ENCODE results near the gene GCC1. TPM values are rescaled to one million over a fixed set of nuclear protein-coding genes. Genes with fewer than 3 reads are reported as not detected.

The GCC1 gene
- total and polyA plus RNA-seq, 4 donors = 5.5 to 13.6 (median 10.2) TPM

GRCh38 chr7:127586346-127586745 is 950 bp upstream of the GCC1 start:
- no peaks in the 10 kb centered on the region for H3K27me3 ChIP-seq (ENCODE audit: control insufficient read depth in 1 of 2, insufficient read depth in 2 of 2, low read length in 1 of 2)
- H3K27ac ChIP-seq (ENCODE audit: low read depth in 1 of 2, low read length in 2 of 2) = no peak overlapping the region
- no peak for ATAC-seq (ENCODE audit: low FRiP score)
- no peak overlapping the region for H3K4me3 ChIP-seq (ENCODE audit: low read length in 2 of 2)
- no peak for DNase-seq
- 95 to 96% methylated on average over 2 of the region's 2 CpGs for WGBS, 2 donors
- intact Hi-C loops (cut with DNase I) = loop anchor here (5.0 to 10.0 kb wide), 3 partner anchors 46 to 192 kb away; partner anchors contain the start of genes ZNF800 (in 2 of the 2) and SND1 (in 1 of the 2)
- no peaks in the 10 kb centered on the region for H3K9me3 ChIP-seq (ENCODE audit: control insufficient read depth, low read length)
- peaks cover 0 to 8% of the 10 kb centered on the region in 2 donors for H3K36me3 ChIP-seq (ENCODE audit: control insufficient read depth in 1 of 2, insufficient read depth in 2 of 2, low read length in 1 of 2)
- H3K4me1 ChIP-seq (ENCODE audit: control insufficient read depth in 1 of 2, insufficient read depth in 2 of 2, low read length in 2 of 2) = peaks cover 1 to 4% of the 10 kb centered on the region in 2 donors

GRCh38 chr7:127584648-127585043 is 750 bp downstream of the GCC1 start:
- peak overlapping the region in 1 of 2 donors; percentile 83 for H3K27ac ChIP-seq (ENCODE audit: low read depth in 1 of 2, low read length in 2 of 2)

GRCh38 chr7:127582361-127582760 is 3.0 kb downstream of the GCC1 start:
- WGBS, 2 donors = 52 to 53% methylated on average over 14 of the region's 14 CpGs
- Histone ChIP-seq H3K27me3 (ENCODE audit: control insufficient read depth in 1 of 2, insufficient read depth in 2 of 2, low read length in 1 of 2) (no peaks in the 10 kb centered on the region), H3K9me3 (ENCODE audit: control insufficient read depth, low read length) (no peaks in the 10 kb centered on the region), H3K4me3 (ENCODE audit: low read length in 2 of 2) (no peak overlapping the region), H3K27ac (ENCODE audit: low read depth in 1 of 2, low read length in 2 of 2) (no peak overlapping the region), H3K4me1 (ENCODE audit: control insufficient read depth in 1 of 2, insufficient read depth in 2 of 2, low read length in 2 of 2) (peaks cover 4% of the 10 kb centered on the region in 2 donors), H3K36me3 (ENCODE audit: control insufficient read depth in 1 of 2, insufficient read depth in 2 of 2, low read length in 1 of 2) (peaks cover 0 to 5% of the 10 kb centered on the region in 2 donors)
- intact Hi-C loops (cut with DNase I) = loop anchor here (10.0 kb wide), 1 partner anchor 188 kb away; the partner anchor contains the start of gene ZNF800 (in 2 of the 2)
- no peak for ATAC-seq (ENCODE audit: low FRiP score)
- no peak for DNase-seq

More at GRCh38 chr7:127584648-127585043, 750 bp downstream of the GCC1 start:
- H3K27me3 ChIP-seq (ENCODE audit: control insufficient read depth in 1 of 2, insufficient read depth in 2 of 2, low read length in 1 of 2) = no peaks in the 10 kb centered on the region
- DNase-seq (no peak), ATAC-seq (ENCODE audit: low FRiP score) (no peak)
- intact Hi-C loops (cut with DNase I) = loop anchor here (5.0 to 10.0 kb wide), 3 partner anchors 48 to 190 kb away; partner anchors contain the start of genes ZNF800 (in 2 of the 2) and SND1 (in 1 of the 2)
- 25 to 30% methylated on average over 12 of the region's 12 CpGs for WGBS, 2 donors
- no peaks in the 10 kb centered on the region for H3K9me3 ChIP-seq (ENCODE audit: control insufficient read depth, low read length)
- peak overlapping the region; percentile 51 to 66 for H3K4me3 ChIP-seq (ENCODE audit: low read length in 2 of 2)
- peaks cover 0 to 5% of the 10 kb centered on the region in 2 donors for H3K36me3 ChIP-seq (ENCODE audit: control insufficient read depth in 1 of 2, insufficient read depth in 2 of 2, low read length in 1 of 2)
- H3K4me1 ChIP-seq (ENCODE audit: control insufficient read depth in 1 of 2, insufficient read depth in 2 of 2, low read length in 2 of 2) = peaks cover 1 to 4% of the 10 kb centered on the region in 2 donors

- WGBS, 2 donors = 93 to 98% methylated on average over 1 of the region's 1 CpG
- Histone ChIP-seq H3K27ac (ENCODE audit: low read depth in 1 of 2, low read length in 2 of 2) (no peak overlapping the region), H3K27me3 (ENCODE audit: control insufficient read depth in 1 of 2, insufficient read depth in 2 of 2, low read length in 1 of 2) (no peaks in the 10 kb centered on the region), H3K4me1 (ENCODE audit: control insufficient read depth in 1 of 2, insufficient read depth in 2 of 2, low read length in 2 of 2) (peaks cover 4% of the 10 kb centered on the region in 2 donors), H3K9me3 (ENCODE audit: control insufficient read depth, low read length) (no peaks in the 10 kb centered on the region), H3K36me3 (ENCODE audit: control insufficient read depth in 1 of 2, insufficient read depth in 2 of 2, low read length in 1 of 2) (peaks cover 0 to 5% of the 10 kb centered on the region in 2 donors), H3K4me3 (ENCODE audit: low read length in 2 of 2) (no peak overlapping the region)
- no peak for ATAC-seq (ENCODE audit: low FRiP score)
- intact Hi-C loops (cut with DNase I) = loop anchor here (10.0 kb wide), 1 partner anchor 187 kb away; the partner anchor contains the start of gene ZNF800 (in 2 of the 2)
- DNase-seq = no peak
Observed at GRCh38 chr7:127581716-127582115, 3.7 kb downstream of the GCC1 start.

- no peak for DNase-seq
- intact Hi-C loops (cut with DNase I) = loop anchor here (10.0 kb wide), 1 partner anchor 186 kb away; the partner anchor contains the start of gene ZNF800 (in 2 of the 2)
- Histone ChIP-seq H3K27me3 (ENCODE audit: control insufficient read depth in 1 of 2, insufficient read depth in 2 of 2, low read length in 1 of 2) (no peaks in the 10 kb centered on the region), H3K36me3 (ENCODE audit: control insufficient read depth in 1 of 2, insufficient read depth in 2 of 2, low read length in 1 of 2) (peaks cover 0 to 5% of the 10 kb centered on the region in 2 donors), H3K27ac (ENCODE audit: low read depth in 1 of 2, low read length in 2 of 2) (no peak overlapping the region), H3K4me1 (ENCODE audit: control insufficient read depth in 1 of 2, insufficient read depth in 2 of 2, low read length in 2 of 2) (peaks cover 4% of the 10 kb centered on the region in 2 donors), H3K4me3 (ENCODE audit: low read length in 2 of 2) (no peak overlapping the region), H3K9me3 (ENCODE audit: control insufficient read depth, low read length) (no peaks in the 10 kb centered on the region)
- ATAC-seq (ENCODE audit: low FRiP score) = no peak
Observed at GRCh38 chr7:127580612-127581011, 4.8 kb downstream of the GCC1 start.

- no peak overlapping the region for H3K4me3 ChIP-seq (ENCODE audit: low read length in 2 of 2)
- intact Hi-C loops (cut with DNase I) = no loop called here
- H3K4me1 ChIP-seq (ENCODE audit: control insufficient read depth in 1 of 2, insufficient read depth in 2 of 2, low read length in 2 of 2) = peaks cover 0 to 4% of the 10 kb centered on the region in 2 donors
- H3K27me3 ChIP-seq (ENCODE audit: control insufficient read depth in 1 of 2, insufficient read depth in 2 of 2, low read length in 1 of 2) = no peaks in the 10 kb centered on the region
- peaks cover 0 to 7% of the 10 kb centered on the region in 2 donors for H3K36me3 ChIP-seq (ENCODE audit: control insufficient read depth in 1 of 2, insufficient read depth in 2 of 2, low read length in 1 of 2)
- H3K27ac ChIP-seq (ENCODE audit: low read depth in 1 of 2, low read length in 2 of 2) = no peak overlapping the region
- no peak for ATAC-seq (ENCODE audit: low FRiP score)
- WGBS, 2 donors = 49 to 51% methylated on average over 4 of the region's 4 CpGs
- no peak for DNase-seq
- H3K9me3 ChIP-seq (ENCODE audit: control insufficient read depth, low read length) = no peaks in the 10 kb centered on the region
Observed at GRCh38 chr7:127578711-127579275, 6.6 kb downstream of the GCC1 start.

- DNase-seq = no peak
- 71 to 74% methylated on average over 5 of the region's 5 CpGs for WGBS, 2 donors
- no peak for ATAC-seq (ENCODE audit: low FRiP score)
- Histone ChIP-seq H3K27me3 (ENCODE audit: control insufficient read depth in 1 of 2, insufficient read depth in 2 of 2, low read length in 1 of 2) (no peaks in the 10 kb centered on the region), H3K36me3 (ENCODE audit: control insufficient read depth in 1 of 2, insufficient read depth in 2 of 2, low read length in 1 of 2) (peaks cover 0 to 7% of the 10 kb centered on the region in 2 donors), H3K4me3 (ENCODE audit: low read length in 2 of 2) (no peak overlapping the region), H3K9me3 (ENCODE audit: control insufficient read depth, low read length) (no peaks in the 10 kb centered on the region), H3K4me1 (ENCODE audit: control insufficient read depth in 1 of 2, insufficient read depth in 2 of 2, low read length in 2 of 2) (peaks cover 0 to 3% of the 10 kb centered on the region in 2 donors), H3K27ac (ENCODE audit: low read depth in 1 of 2, low read length in 2 of 2) (peak overlapping the region in 1 of 2 donors; percentile 15)
- intact Hi-C loops (cut with DNase I) = no loop called here
Observed at GRCh38 chr7:127578036-127578684, 7.2 kb downstream of the GCC1 start.

GRCh38 chr7:127571741-127572505 is 13.5 kb downstream of the GCC1 start:
- H3K9me3 ChIP-seq (ENCODE audit: control insufficient read depth, low read length) = no peaks in the 10 kb centered on the region
- H3K36me3 ChIP-seq (ENCODE audit: control insufficient read depth in 1 of 2, insufficient read depth in 2 of 2, low read length in 1 of 2) = peaks cover 0 to 1% of the 10 kb centered on the region in 2 donors
- H3K4me1 ChIP-seq (ENCODE audit: control insufficient read depth in 1 of 2, insufficient read depth in 2 of 2, low read length in 2 of 2) = no peaks in the 10 kb centered on the region
- intact Hi-C loops (cut with DNase I) = no loop called here
- H3K27ac ChIP-seq (ENCODE audit: low read depth in 1 of 2, low read length in 2 of 2) = no peak overlapping the region
- H3K27me3 ChIP-seq (ENCODE audit: control insufficient read depth in 1 of 2, insufficient read depth in 2 of 2, low read length in 1 of 2) = no peaks in the 10 kb centered on the region
- ATAC-seq (ENCODE audit: low FRiP score) = no peak
- WGBS, 2 donors = 70 to 75% methylated on average over 3 of the region's 3 CpGs
- no peak for DNase-seq
- H3K4me3 ChIP-seq (ENCODE audit: low read length in 2 of 2) = no peak overlapping the region
